GM18498 (cell line): Measurements from ENCODE around the gene DYNLT2B.
"Not testable (repeated sequence)": the region's sequence is repeated elsewhere in the genome, so short reads cannot be mapped to it uniquely, and the experiment has no call there.

Experiments
- ATAC-seq: cut with Tn5 transposase; IDR thresholded peaks from one replicate; pipeline ENCODE4 v1.9.1; 2021; ENCODE audit warnings: mild to moderate bottlenecking, moderate library complexity; ENCODE audit not compliant: unreplicated experiment

Gene DYNLT2B

DNA sequence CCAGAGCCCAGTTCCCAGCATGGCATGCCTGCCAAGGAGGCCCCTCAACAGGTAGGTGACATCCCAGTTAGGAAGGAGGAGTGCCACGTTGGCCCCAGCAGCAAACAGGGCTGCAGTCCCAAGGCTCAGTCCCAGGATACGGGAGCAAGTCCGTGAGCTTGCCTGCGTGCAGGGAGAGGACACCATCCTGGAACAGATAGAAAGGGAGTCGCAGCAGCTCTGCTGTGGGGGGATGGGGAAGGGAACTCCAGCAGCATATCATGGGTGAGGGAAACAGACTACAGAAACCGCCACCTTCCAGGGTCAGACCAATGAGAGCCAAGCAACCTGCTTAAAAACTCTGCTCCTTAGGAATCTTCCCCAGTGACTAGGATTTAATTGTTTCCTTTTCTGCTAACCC, 9.4 kb upstream of the DYNLT2B start:
- no peak for ATAC-seq

DNA sequence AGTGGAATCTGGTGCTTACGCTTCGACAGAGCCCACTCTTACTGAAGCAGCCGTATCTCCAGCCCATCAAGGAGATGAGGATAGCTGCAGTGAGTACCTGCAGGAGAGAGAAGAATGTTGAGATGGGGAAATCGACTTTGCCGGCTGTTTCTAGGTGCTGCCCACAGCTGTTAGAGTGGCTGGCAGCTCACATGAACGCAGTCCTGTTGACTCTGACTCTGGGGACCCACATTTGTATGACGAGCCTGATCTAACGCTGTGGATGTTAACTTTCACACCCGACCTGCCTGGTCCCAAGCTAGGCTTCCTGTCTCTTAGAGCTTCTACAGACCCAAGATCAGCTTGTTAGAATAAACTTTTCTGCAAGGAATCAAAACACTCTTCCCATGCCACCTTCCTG, 8.9 kb upstream of the DYNLT2B start:
- no peak for ATAC-seq

DNA sequence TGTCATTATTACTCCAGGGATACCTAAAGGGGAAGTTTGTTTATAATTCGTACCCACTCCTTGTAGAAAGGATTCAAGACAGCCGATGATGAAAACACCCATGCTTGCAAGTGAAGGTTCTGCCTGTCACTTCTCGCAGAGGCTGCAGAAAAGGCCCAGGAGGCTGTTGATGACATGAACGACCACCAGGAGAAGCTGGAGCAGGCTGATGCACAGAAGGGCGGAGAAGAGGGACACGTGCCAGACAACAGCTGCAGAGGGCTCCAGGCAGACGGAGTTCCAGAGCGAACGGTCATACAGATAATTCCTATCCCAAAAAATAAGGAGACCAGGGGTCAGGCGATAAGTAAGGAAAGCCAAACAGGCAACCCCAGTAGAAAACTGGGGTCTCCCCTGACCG, 5.7 kb upstream of the DYNLT2B start:
- ATAC-seq = no peak

DNA sequence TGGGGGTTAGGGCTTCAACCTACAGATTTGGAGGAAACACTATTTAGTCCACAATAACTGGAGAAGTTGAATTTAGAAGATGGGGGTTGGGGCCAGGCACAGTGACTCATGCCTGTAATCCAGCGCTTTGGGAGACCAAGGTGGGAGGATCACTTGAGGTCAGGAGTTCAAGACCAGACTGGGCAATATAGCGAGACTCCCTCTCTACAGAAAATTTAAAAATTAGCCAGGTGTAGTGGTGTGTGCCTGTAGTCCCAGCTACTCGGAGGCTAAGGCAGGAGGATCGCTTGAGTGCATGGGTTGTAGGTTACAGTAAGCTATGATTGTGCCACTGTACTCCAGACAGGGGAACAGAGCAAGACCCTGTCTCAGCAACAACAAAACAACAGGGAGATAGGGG, 5.0 kb upstream of the DYNLT2B start:
- ATAC-seq = no peak

DNA sequence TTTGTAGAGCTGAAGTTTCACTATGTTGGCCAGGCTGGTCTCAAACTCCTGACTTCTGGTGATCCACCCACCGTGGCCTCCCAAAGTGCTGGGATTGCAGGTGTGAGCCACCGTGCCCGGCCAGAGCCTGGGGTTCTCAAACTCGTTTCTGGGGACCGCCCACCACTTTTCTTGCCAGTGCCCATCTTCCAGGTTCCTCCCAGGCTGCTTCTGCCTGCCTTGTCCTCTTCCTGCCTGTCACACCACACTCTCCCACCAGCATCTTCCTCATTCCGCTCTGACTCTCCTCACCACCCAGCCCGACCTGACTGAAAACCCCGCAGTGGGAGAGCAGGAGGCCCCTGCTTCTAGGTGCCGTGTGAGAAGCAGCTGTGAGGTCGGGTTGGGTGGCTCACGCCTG, 3.1 kb upstream of the DYNLT2B start:
- ATAC-seq = no peak

DNA sequence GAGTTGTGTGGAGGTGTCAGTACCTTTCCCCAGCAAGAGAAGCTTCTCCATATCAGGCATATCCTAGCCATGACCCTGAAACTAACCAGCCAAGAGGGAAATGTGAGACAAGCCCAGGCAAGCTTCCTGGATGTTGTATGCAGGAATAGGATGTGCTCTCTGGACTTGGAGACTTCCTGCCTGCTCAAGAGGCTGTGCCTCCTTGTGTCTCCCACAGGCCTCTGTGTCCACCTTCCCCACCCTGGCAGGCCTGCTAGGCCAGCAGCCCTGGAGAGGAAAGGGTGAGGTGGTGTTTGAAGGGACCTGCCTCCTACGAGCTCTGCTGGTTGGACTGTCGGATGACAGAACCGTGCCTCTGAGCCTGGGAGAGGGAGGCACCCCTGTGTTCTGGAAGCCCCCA, 2.1 kb upstream of the DYNLT2B start:
- ATAC-seq = no peak

DNA sequence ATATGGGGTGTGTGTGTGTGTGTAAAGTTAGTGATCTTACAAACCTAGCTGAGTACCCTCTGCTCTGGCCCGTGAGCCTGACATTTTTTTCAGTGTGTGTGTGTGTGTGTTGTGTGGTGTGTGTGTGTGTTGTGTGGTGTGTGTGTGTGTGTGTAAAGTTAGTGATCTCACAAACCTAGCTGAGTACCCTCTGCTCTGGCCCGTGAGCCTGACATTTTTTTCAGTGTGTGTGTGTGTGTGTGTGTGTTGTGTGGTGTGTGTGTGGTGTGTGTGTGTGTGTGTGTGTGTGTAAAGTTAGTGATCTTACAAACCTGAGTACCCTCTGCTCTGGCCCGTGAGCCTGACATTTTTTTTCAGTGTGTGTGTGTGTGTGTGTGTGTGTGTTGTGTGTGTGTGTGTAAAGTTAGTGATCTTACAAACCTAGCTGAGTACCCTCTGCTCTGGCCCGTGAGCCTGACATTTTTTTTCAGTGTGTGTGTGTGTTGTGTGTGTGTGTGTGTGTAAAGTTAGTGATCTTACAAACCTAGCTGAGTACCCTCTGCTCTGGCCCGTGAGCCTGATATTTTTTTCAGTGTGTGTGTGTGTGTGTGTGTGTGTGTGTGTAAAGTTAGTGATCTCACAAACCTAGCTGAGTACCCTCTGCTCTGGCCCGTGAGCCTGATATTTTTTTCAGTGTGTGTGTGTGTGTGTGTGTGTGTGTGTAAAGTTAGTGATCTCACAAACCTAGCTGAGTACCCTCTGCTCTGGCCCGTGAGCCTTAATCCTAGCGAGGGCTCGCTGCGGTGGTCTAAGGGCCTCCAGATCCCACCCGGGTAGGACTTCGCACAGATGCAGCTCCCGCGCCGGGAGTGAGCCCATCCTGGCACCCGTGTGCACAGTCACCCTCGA, 997 bp downstream of the DYNLT2B start:
- not testable (repeated sequence) for ATAC-seq

DNA sequence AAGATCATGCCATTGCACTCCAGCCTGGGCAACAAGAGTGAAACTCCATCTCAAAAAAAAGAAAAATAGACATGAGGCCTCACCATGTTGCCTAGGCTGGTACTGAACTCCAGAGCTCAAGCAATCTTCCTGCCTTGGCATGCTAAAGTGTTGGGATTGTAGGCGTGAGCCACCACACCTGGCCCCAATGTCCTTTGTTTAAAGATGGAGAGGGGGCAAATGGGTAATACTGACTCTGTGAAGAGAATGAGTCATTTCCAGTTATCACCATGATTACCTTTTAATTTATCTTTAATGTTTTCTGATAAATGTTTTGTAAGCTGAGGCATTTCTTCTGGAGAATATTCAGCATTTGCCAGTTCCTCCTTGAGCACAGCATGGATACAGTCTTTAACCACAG, 2.2 kb downstream of the DYNLT2B start:
- no peak for ATAC-seq

DNA sequence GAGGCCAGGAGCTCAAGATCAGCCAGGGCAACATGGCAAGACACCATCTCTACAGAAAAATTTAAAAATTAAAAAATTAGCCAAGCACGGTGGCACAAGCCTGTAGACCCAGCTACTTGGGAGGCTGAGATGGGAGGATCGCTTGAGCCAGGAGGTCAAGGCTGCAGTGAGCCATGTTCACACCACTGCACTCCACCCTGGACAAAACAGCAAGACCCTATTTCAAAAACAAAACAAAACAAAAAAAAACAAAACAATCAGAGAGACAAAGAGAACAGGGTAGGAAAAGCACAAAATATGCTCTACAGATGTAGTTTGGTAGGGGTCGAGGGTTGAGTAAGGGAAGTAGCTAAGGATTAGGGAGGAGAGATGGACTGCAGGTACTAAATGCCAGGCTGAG, 3.4 kb downstream of the DYNLT2B start:
- ATAC-seq = no peak

DNA sequence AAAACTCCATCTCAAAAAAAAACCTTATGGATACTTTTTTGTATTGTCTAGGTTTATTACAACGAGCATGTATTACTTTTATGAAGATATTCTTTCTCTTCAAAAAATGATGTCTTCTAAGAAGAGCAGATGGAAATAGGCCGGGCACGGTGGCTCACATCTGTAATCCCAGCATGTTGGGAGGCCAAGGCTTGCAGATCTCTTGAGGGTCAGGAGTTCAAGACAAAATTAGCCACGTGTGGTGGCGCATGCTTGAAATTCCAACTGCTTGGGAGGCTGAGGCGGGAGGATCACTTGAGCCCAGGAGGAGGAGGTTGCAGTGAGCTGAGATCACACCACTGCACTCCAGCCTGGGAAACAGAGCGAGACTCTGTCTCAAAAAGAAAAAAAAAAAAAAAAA, 4.0 kb downstream of the DYNLT2B start:
- not testable (repeated sequence) for ATAC-seq

DNA sequence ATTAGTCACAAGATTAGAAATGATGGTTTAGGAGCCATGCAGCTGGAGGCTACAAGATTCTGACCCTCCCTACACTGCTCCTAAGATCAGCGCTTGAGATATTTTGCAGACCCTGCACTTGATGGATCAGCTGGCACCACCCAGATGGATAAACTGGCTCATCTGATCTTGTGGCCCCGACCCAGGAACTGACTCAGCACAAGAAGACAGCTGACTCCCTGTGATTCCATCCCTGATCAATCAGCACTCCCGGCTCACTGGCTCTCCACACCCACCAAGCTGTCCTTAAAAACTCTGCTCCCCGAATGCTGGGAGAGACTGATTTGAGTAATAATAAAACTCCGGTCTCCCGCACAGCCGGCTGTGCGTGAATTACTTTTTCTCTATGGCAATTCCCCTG, 15.1 kb downstream of the DYNLT2B start:
- ATAC-seq = not testable (repeated sequence)

DNA sequence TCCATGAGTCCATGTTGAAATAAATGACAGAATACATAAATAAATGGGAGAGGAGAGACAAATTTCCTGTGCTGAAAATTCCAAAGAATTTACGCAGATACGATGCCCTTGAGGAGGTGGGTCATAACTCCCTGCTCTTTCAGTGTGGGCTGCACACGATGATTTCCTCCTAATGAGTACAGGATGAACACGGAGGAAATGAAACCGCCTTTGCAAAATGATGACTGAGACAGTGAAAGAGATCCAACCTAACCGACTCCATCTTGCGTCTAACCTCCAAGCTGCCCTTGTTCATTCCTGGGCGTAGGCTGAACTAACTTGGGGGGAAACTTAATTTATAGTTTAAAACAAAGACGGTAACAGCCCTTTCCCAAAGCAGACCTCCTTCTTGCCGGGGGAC, 15.5 kb downstream of the DYNLT2B start:
- ATAC-seq = not testable (repeated sequence)

DNA sequence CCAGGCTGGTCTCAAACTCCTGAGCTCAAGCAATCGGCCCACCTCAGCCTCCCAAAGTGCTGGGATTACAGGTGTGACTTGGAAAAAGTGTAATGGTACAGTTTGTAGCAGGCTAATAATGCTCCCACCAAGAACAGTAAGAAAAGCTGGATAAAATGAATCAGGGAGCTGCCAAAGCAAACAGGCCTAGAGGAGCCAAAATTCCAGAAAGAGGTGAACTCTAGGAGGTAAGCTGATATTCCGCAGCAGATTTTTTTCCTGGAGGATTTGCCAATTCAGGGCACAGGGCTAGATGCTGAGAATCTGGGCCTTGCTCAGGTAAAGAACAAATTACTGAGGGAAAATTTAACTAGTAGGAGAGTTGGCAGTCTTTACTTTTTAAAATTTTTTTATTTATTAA, 19.5 kb downstream of the DYNLT2B start:
- no peak for ATAC-seq

DNA sequence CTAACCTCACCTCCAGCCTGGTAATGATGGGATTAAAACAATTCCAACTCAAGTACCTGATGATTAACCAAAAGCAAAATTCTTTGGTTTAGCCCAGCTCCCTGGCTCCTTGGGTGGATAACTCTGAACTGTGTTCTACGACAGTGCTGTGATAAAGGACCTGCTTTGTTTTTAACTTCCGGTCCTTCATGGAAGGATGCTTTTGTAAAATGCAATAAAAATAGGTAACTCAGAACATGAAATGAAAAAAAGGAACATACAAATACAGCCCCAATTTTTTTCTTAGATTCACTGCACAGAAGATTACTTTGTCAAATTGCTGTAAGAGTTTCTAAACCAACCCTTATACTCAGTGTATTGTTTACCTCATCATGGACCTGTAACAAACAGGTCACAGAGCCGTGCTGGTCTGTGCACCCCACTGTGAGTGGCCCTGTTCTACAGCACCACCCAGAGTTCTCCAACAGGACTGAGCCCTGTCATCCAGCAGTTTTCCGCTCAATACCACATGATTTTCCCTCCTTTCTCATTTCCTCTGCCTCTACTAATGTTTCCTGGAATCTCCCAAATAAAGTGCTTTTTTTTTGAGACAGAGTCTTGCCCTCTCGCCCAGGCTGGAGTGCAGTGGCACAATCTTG, 25.6 kb downstream of the DYNLT2B start:
- ATAC-seq = no peak

DNA sequence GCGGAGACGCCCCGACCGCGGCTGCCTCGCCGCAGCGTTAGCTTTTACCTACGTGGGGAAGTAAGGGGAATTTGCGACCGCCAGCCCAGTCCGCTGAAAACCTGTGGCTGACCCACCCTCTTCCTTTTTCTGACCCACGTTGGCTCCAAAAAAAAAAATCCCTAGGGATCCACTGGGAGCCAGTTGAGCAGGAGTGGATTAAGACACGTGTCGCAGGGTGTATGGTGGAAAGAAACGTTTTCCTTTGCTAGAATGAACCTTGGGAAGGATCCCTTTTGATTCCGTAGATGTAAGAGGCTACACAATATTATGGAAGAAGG, 29.9 kb downstream of the DYNLT2B start:
- ATAC-seq = no peak

DNA sequence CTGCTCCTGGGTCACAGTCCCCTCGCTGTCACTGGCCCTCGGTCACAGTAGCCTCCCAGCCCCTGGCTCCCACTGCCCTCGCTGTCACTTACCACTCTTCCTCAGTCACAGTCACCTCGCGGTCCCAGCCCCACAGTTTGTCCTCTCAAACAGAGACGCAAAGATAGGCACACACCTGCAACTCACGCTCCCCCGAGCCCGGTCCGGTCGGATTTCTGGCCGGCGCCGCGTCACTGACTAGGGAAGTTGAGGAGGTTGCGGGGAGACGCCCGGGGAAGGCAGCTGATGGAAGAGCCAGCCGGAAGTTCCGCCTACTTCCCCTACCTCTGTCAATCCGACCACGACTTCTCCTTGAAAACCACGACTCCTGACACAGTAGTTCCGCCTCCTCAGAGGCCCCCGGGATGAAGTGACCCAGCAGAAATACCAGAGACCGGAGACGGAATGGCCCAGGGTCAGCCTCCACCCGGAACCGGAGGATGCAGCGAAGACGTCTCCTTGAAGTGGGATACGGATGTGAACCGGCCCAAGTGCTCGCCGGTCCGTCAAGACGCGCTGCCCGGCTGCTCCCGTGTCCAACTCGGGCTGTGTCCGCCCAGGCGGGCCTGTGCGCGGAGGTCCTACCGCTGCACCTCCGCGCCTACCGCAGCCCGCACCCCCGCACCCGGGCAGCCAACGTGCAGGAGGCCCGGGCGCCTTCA, 30.4 kb downstream of the DYNLT2B start, which contains the start of gene PCYT1A:
Gene PCYT1A (minus strand): TSS at position 287 of the 701 bp plus-strand sequence. CDS start 17,195 bp downstream, outside the sequence.
- ATAC-seq = peak; percentile 80

DNA sequence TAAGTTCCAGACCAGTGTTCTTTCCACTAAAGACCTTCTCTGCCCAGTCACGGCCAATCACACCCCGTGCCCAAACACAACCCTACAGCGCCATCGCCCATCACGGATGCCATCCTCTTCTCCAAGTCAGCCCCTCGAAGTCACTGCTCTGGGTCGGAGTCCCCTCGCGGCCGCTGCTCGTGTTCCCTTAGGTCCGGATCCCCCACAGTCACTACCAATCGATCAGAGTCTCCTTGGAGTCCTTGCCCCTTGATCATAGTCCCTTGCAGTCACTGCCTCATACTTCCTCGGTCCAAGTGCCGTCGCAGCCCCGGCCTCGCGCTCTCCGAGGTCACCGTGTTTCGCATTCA, 31.0 kb downstream of the DYNLT2B start:
- peak; percentile 22 for ATAC-seq

DNA sequence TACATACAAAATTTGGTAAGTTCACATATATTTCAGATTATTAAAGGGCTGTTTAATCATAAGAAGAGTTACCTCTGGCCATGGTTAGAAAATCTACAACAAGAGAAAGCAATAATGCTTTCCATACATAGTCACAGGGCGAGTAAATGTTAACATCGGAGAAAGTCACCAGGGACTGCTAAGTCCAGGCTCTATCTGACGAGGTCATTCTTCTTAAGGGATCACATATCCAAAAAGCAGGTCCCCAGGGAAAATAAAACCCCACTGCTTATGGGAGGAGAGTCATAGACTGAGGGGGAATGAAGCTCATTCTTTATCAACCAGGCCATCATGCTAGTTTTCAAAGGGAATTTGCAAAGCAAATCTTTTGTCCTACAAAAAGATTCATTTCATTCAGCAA, 33.6 kb downstream of the DYNLT2B start:
- no peak for ATAC-seq

DNA sequence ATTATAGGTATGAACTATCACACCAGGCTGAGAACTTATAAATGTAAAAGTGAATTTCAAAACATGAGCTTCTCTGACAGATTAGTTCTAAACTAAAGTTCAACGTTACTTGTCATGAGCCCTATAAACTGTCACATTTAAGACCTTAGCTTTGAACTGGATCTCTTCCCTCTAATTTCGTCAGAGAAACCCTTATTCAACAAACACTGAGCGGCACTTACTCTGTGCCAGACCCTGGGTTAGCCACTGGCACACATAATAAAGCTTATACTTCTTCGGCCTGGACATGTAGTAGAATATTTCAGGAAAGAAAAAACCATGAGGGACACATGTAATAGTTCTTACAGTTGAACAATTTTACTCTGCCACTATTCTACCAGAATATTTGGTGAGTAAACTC, 36.1 kb downstream of the DYNLT2B start:
- no peak for ATAC-seq

DNA sequence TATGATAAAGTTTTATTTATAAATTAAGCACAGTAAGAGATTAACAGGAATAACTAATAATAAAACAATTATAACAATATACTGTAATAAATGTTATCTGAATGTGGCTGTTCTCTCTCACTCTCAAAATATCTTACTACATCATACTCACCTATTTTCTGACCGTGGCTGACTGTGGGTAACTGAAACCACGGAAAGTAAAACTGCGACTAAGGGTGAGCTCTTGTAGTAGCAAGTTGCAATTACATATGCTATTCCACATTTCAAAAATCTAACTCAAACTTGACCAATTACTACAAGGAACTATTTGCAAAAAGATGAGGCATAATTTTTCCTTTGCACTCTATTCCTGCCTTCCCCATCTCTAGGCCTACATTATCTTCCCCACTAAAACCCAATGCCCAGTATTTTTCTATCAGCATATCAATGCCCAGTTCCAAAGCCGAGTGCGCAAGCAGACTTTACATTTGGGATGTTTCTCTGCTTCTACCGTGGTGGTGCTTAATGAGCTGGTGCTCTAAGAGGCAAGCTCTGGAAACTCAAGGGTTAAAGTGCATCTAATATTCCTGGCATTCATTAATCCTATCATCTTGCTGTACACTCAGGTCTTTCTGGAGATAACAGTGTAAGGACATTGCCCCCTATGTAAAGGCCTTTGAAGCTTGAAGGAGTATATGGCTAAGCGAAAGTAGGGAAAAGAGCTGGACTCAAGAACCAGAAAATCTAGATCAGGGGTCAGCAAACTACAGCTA, 37.2 kb downstream of the DYNLT2B start:
- ATAC-seq = peak; percentile 77

DNA sequence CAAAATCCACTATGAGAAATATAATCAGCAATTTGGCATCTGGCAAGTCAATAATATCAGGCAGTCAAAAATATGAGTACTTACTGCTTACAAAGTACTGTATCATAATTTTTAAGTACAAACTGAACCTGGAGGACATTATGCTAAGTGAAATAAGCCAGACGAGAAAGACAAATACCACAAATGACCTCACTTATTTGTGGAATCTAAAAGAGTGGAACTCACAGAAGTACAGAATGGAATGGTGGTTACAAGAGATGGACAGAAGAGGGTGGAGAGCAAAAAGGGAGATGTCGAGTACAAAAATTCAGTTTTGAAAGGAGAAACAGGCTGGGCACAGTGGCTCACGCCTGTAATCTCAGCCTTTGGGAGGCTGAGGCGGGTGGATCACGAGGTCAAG, 42.9 kb downstream of the DYNLT2B start:
- ATAC-seq = no peak
